ENCODE results near the gene SEPTIN2.
"Not testable (repeated sequence)": the region's sequence is repeated elsewhere in the genome, so short reads cannot be mapped to it uniquely, and the experiment has no call there.

- not testable (repeated sequence) for TF ChIP-seq CTCF (optimal IDR thresholded peaks at IDR 0.05 in 1 of 3, IDR thresholded peaks at IDR 0.05 in 1 of 3, conservative IDR thresholded peaks at IDR 0.05 in 1 of 3; ENCODE audit: extremely low read depth in 1 of 3, insufficient read depth in 2 of 3, low read length in 3 of 3); EZH2 (IDR thresholded peaks at IDR 0.05; ENCODE audit: low read length)
Measured at GRCh38 chr2:241396809-241397208, 81.1 kb downstream of the SEPTIN2 start.
